KMS-11 (cell line): Measurements from ENCODE around the gene SNX5.

ENCODE experiments used
- H2AFZ ChIP-seq: fragments of 200-600 bp; sonication (generic); 2 replicates; pipeline ENCODE4 v1.6.1; 2016; ENCODE audit warnings: antibody characterized with exemption, mixed run types, low read depth
- H3K27ac ChIP-seq: fragments of 200-600 bp; sonication (generic); 2 replicates; pipeline ENCODE4 v1.6.1; 2016; ENCODE audit warnings: mild to moderate bottlenecking, mixed run types
- H3K27me3 ChIP-seq: fragments of 200-600 bp; sonication (generic); 2 replicates; pipeline ENCODE4 v1.6.1; 2017; ENCODE audit warnings: mild to moderate bottlenecking, low read depth, mixed run types, moderate library complexity; ENCODE audit not compliant: insufficient read depth
- H3K36me3 ChIP-seq: fragments of 200-600 bp; sonication (generic); 2 replicates; pipeline ENCODE4 v1.6.1; 2017; ENCODE audit warnings: mild to moderate bottlenecking, mixed run types; ENCODE audit not compliant: insufficient read depth
- H3K4me1 ChIP-seq: fragments of 200-600 bp; sonication (generic); 2 replicates; pipeline ENCODE4 v1.6.1; 2016; ENCODE audit warnings: mild to moderate bottlenecking, low read depth, mixed run types; ENCODE audit not compliant: poor library complexity, severe bottlenecking
- H3K4me2 ChIP-seq: fragments of 200-600 bp; sonication (generic); 2 replicates; pipeline ENCODE4 v1.7.0; 2016; ENCODE audit warnings: mild to moderate bottlenecking, mixed run types
- H3K4me3 ChIP-seq: fragments of 200-600 bp; sonication (generic); IDR thresholded peaks from 2 replicates; pipeline ENCODE4 v1.6.1; 2017; ENCODE audit warnings: low read depth, low read length, mixed read lengths; ENCODE audit not compliant: insufficient read depth
- H3K79me2 ChIP-seq: fragments of 200-600 bp; sonication (generic); 2 replicates; pipeline ENCODE4 v1.6.1; 2016; ENCODE audit warnings: low read depth, mixed run types; ENCODE audit not compliant: insufficient read depth
- H3K9ac ChIP-seq: fragments of 200-600 bp; sonication (generic); 2 replicates; pipeline ENCODE4 v1.6.1; 2016; ENCODE audit warnings: mild to moderate bottlenecking, mixed run types
- H4K20me1 ChIP-seq: fragments of 200-600 bp; sonication (generic); 2 replicates; pipeline ENCODE4 v1.6.1; 2016; ENCODE audit warnings: mild to moderate bottlenecking, mixed run types; ENCODE audit not compliant: insufficient read depth
- TF ChIP-seq, protein P1 (sequence below): fragments of 200-600 bp; sonication (generic); conservative IDR thresholded peaks from 2 replicates; pipeline ENCODE4 v1.6.1; 2017; ENCODE audit warnings: low read depth, mild to moderate bottlenecking, antibody characterized with exemption, low read length, moderate library complexity, mixed read lengths

The SNX5 gene

DNA sequence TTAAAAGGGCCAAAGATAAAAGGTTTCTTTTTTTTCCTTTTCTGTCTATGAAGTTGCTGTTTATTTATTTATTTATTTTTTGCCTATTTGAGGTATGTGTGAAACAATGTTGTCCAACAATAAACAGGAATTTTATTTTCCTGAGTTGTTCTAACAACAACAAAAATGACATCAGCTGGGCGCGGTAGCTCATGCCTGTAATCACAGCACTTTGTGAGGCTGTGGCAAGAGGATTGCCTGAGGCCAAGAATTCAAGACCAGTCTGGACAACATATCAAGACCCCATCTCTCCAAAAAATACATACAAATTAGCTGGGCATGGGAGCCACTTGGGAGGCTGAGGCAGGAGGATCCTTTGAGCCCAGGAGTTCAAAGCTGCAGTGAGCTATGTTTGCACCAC lies 44.3 kb upstream of the SNX5 start:
- Histone ChIP-seq H3K79me2 (no peaks in the 10 kb centered on the region), H3K4me1 (no peaks in the 10 kb centered on the region), H4K20me1 (no peaks in the 10 kb centered on the region), H3K27me3 (no peaks in the 10 kb centered on the region), H3K36me3 (no peaks in the 10 kb centered on the region), H2AFZ (no peak overlapping the region), H3K4me2 (no peak overlapping the region), H3K4me3 (no peak overlapping the region), H3K9ac (no peak overlapping the region), H3K27ac (no peak overlapping the region)
- TF ChIP-seq, protein P1, sequence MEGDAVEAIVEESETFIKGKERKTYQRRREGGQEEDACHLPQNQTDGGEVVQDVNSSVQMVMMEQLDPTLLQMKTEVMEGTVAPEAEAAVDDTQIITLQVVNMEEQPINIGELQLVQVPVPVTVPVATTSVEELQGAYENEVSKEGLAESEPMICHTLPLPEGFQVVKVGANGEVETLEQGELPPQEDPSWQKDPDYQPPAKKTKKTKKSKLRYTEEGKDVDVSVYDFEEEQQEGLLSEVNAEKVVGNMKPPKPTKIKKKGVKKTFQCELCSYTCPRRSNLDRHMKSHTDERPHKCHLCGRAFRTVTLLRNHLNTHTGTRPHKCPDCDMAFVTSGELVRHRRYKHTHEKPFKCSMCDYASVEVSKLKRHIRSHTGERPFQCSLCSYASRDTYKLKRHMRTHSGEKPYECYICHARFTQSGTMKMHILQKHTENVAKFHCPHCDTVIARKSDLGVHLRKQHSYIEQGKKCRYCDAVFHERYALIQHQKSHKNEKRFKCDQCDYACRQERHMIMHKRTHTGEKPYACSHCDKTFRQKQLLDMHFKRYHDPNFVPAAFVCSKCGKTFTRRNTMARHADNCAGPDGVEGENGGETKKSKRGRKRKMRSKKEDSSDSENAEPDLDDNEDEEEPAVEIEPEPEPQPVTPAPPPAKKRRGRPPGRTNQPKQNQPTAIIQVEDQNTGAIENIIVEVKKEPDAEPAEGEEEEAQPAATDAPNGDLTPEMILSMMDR, result no peak

DNA sequence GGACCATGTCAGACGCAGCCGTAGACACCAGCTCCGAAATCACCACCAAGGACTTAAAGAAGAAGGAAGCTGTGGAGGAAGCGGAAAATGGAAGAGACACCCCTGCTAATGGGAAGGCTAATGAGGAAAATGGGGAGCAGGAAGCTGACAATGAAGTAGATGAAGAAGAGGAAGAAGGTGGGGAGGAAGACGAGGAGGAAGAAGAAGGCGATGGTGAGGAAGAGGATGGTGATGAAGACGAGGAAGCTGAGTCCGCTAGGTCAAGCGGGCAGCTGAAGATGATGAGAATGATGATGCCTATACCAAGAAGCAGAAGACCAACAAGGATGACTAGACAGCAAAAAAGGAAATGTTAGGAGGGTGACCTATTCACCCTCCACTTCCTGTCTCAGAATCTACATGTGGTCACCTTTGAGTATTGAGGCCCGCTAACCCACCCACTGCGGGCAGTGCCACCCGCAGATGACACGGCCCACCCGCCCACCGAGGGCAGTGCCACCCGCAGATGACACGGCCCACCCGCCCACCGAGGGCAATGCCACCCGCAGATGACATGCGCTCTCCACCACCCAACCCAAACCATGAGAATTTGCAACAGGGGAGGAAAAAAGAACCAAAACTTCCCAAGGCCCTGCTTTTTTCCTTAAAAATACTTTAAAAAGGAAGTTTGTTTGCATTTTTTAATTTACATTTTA lies 43.5 kb upstream of the SNX5 start:
- no peak overlapping the region for H3K4me3 ChIP-seq
- H3K9ac ChIP-seq, result no peak overlapping the region
- no peak overlapping the region for H3K4me2 ChIP-seq
- H4K20me1 ChIP-seq, result no peaks in the 10 kb centered on the region
- no peaks in the 10 kb centered on the region for H3K36me3 ChIP-seq
- no peak overlapping the region for H3K27ac ChIP-seq
- H3K27me3 ChIP-seq, result no peaks in the 10 kb centered on the region
- H2AFZ ChIP-seq, result no peak overlapping the region
- H3K4me1 ChIP-seq, result no peaks in the 10 kb centered on the region
- TF ChIP-seq, protein P1, result no peak
- no peaks in the 10 kb centered on the region for H3K79me2 ChIP-seq

DNA sequence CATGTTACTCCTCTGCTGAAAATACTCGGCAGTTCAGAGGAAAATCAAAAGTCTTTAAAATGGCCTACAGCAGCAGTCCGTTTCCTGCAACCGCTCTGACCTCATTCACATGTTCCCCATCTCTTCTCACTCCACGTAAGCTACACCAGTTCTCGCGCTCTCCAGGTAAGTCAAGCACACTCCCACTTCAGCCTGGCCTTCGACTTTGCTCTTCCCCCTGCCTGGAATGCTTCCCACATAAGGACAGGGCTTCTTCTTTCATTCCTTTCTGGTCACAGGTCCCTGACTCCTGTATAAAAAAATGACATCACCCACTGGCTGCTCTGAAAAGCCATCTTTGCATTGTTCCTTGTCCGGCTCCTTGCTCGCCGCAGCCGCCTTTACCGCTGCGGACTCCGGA lies 42.9 kb upstream of the SNX5 start:
- Histone ChIP-seq H3K27ac (no peak overlapping the region), H3K9ac (no peak overlapping the region), H3K79me2 (no peaks in the 10 kb centered on the region), H3K4me1 (no peaks in the 10 kb centered on the region), H3K4me2 (no peak overlapping the region), H3K4me3 (no peak overlapping the region), H4K20me1 (no peaks in the 10 kb centered on the region), H2AFZ (no peak overlapping the region), H3K36me3 (no peaks in the 10 kb centered on the region), H3K27me3 (no peaks in the 10 kb centered on the region)
- TF ChIP-seq, protein P1, result no peak

DNA sequence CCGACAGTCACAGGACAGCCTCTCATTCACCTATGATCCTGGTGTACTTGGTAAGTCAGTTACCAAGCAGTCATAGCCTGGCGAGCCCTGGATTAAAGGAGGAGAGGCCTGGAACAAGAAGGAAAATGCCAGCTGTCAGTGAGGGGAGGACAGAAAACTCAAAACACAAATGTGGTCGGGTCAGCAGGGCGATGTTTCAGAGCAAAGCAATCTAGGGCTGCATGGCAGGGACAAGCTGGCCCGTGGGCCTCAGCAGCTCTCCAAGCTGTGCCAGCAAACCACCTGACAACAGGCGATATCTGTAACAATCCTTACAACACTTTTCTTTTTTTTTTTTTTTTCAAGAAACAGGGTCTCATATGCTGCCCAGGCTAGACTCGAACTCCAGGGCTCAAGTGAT lies 40.5 kb upstream of the SNX5 start:
- Histone ChIP-seq H3K4me3 (no peak overlapping the region), H4K20me1 (no peaks in the 10 kb centered on the region), H3K4me2 (no peak overlapping the region), H3K36me3 (no peaks in the 10 kb centered on the region), H3K9ac (no peak overlapping the region), H3K4me1 (peaks cover under 1% of the 10 kb centered on the region), H2AFZ (no peak overlapping the region), H3K27ac (no peak overlapping the region), H3K79me2 (no peaks in the 10 kb centered on the region), H3K27me3 (no peaks in the 10 kb centered on the region)
- TF ChIP-seq, protein P1, result no peak
